IgD-negative memory B cell (primary cell): ENCODE results near the gene DMAC2. TPM values are rescaled to one million over a fixed set of nuclear protein-coding genes. Genes with fewer than 3 reads are reported as not detected.
A peak's percentile ranks its signal among the peaks of the same experiment; 100 is the strongest.
"Not testable (repeated sequence)": the region's sequence is repeated elsewhere in the genome, so short reads cannot be mapped to it uniquely, and the experiment has no call there.

Experiments used
- H3K27ac Mint-ChIP-seq, 3 donors: one replicate each; pipeline ENCODE4 v1.8.0; 2020 to 2022; ENCODE audit warnings: mild to moderate bottlenecking in 3 of 3, mixed read lengths in 3 of 3, moderate library complexity in 1 of 3
- H3K27me3 Mint-ChIP-seq: one replicate; pipeline ENCODE4 v1.8.0; 2021; ENCODE audit warnings: mixed read lengths
- H3K36me3 Mint-ChIP-seq: one replicate; pipeline ENCODE4 v1.8.0; 2020; ENCODE audit warnings: mild to moderate bottlenecking, mixed read lengths
- H3K4me1 Mint-ChIP-seq, 3 donors: one replicate each; pipeline ENCODE4 v1.8.0; 2020 to 2022; ENCODE audit warnings: mixed read lengths in 3 of 3, mild to moderate bottlenecking in 1 of 3
- H3K4me3 Mint-ChIP-seq, 4 donors: one replicate each; pipeline ENCODE4 v1.8.0; 2020 to 2022; ENCODE audit warnings: mild to moderate bottlenecking in 4 of 4, mixed read lengths in 4 of 4, moderate library complexity in 3 of 4
- H3K9me3 Mint-ChIP-seq, 3 donors: one replicate each; pipeline ENCODE4 v1.8.0; 2020 to 2021; ENCODE audit warnings: mixed read lengths in 3 of 3, mild to moderate bottlenecking in 1 of 3
- polyA plus RNA-seq: library from polyadenylated mRNA; unstranded; fragments of 300-500 nt; fragmentation: Illumina TruSeq; gene quantifications from one replicate; pipeline ENCODE4 v1.2.3, GENCODE V29; 2021

Gene DMAC2
- polyA plus RNA-seq, 1 donor from 2014 or later: 47.0 TPM

- peak overlapping the region in 2 of 3 donors; percentile 48 to 76 for H3K27ac Mint-ChIP-seq
- peak overlapping the region in 2 of 4 donors; percentile 55 to 81 for H3K4me3 Mint-ChIP-seq
- H3K36me3 Mint-ChIP-seq: peaks cover 2% of the 10 kb centered on the region
- H3K27me3 Mint-ChIP-seq: peaks cover 2% of the 10 kb centered on the region
- H3K4me1 Mint-ChIP-seq: peaks cover 35 to 42% (median 39%) of the 10 kb centered on the region in 3 donors
- H3K9me3 Mint-ChIP-seq: peaks cover 0 to 1% (median 0%) of the 10 kb centered on the region in 3 donors
Observed at GRCh38 chr19:41452584-41453275, 13.0 kb upstream of the DMAC2 start.

GRCh38 chr19:41449865-41450178 is 10.1 kb upstream of the DMAC2 start:
- H3K27ac Mint-ChIP-seq: peak overlapping the region in 1 of 3 donors; percentile 46
- H3K36me3 Mint-ChIP-seq: peaks cover 1% of the 10 kb centered on the region
- no peaks in the 10 kb centered on the region for H3K9me3 Mint-ChIP-seq
- peaks cover 4% of the 10 kb centered on the region for H3K27me3 Mint-ChIP-seq
- H3K4me1 Mint-ChIP-seq: peaks cover 18 to 29% (median 25%) of the 10 kb centered on the region in 3 donors
- peak overlapping the region in 1 of 4 donors; percentile 79 for H3K4me3 Mint-ChIP-seq

DNA sequence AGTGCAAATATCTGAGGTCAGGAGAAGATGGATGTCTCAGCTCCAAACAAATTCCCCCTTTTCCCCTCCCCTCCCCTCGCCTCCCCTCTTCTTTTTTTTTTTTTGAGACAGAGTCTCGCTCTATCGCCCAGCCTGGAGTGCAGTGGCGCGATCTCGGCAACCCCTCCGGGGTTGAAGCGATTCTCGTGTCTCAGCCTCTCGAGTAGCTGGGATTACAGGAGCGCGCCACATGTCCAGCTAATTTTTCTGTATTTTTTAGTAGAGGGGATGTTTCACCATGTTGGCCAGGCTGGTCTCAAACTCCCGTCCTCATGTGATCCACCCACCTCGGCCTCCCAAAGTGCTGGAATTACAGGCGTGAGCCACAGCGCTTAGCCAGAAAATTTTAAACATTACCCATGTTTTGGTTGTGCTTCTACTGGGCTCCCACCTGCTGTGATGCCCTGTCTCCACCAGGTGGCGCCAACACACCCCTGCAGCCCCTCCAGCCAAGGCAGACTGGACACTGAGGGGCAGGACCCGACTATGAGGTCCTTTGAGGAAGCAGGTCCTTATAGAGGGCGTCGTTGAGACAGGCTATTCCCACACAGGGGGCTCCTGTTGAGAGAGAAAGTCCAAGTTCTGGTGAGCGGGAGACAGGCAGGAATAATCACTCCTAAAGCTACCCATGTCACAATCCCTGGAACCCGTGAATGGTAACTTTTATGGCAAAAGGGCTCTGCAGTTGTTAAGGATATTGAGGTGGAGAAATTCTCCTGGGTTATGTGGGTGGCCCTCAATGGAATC is 9.6 kb upstream of the DMAC2 start:
- Mint-ChIP-seq H3K9me3 (no peaks in the 10 kb centered on the region), H3K4me1 (peaks cover 13 to 25% (median 20%) of the 10 kb centered on the region in 3 donors), H3K27ac (peak overlapping the region in 2 of 3 donors; percentile 24 to 27), H3K36me3 (peaks cover 1% of the 10 kb centered on the region), H3K27me3 (peaks cover 4% of the 10 kb centered on the region), H3K4me3 (peak overlapping the region; percentile 29 to 96 (median 87))

GRCh38 chr19:41447732-41448332 is 8.1 kb upstream of the DMAC2 start:
- Mint-ChIP-seq H3K9me3 (no peaks in the 10 kb centered on the region), H3K4me3 (no peak overlapping the region), H3K4me1 (peaks cover 4 to 16% (median 10%) of the 10 kb centered on the region in 3 donors), H3K36me3 (peaks cover 1% of the 10 kb centered on the region), H3K27ac (no peak overlapping the region), H3K27me3 (peaks cover 8% of the 10 kb centered on the region)

- Mint-ChIP-seq H3K9me3 (no peaks in the 10 kb centered on the region), H3K27ac (no peak overlapping the region), H3K4me1 (peaks cover 4 to 12% (median 9%) of the 10 kb centered on the region in 3 donors), H3K4me3 (no peak overlapping the region), H3K27me3 (peaks cover 8% of the 10 kb centered on the region), H3K36me3 (peaks cover 3% of the 10 kb centered on the region)
Observed at GRCh38 chr19:41445575-41445974, 5.9 kb upstream of the DMAC2 start.

DNA sequence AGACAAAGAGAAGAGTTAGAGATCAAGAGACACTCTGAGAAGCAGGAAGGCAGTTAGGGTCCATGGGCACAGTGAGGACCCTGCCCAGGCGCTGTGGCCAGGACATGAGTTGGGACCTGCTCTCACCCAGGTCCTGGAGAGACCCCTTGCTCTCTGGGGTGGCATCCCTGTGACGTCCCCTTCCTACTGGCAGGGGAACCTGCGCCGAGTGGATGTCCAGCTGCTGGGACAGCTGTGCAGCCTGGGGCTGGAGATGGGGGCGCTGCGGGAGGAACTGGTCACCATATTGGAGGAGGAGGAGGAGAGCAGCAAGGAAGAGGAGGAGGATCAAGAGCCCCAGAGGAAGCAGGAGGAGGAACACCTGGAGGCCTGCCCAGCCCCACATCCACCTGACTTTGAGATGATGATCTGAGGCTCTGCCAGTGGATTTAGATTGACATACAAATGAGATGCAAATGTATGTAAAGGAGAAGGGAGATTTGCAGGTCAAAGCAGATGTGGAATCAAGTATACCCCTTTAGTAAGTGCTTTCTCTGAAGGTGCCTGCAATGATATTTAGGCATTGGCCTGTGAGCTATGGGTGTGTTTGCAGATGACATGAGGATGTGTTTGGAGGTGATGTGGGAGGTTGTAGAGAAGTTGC is 4.2 kb upstream of the DMAC2 start:
- peak overlapping the region in 1 of 3 donors; percentile 33 for H3K27ac Mint-ChIP-seq
- no peak overlapping the region for H3K4me3 Mint-ChIP-seq
- no peaks in the 10 kb centered on the region for H3K9me3 Mint-ChIP-seq
- peaks cover 0 to 7% (median 6%) of the 10 kb centered on the region in 3 donors for H3K4me1 Mint-ChIP-seq
- H3K27me3 Mint-ChIP-seq: peaks cover 7% of the 10 kb centered on the region
- H3K36me3 Mint-ChIP-seq: peaks cover 3% of the 10 kb centered on the region

DNA sequence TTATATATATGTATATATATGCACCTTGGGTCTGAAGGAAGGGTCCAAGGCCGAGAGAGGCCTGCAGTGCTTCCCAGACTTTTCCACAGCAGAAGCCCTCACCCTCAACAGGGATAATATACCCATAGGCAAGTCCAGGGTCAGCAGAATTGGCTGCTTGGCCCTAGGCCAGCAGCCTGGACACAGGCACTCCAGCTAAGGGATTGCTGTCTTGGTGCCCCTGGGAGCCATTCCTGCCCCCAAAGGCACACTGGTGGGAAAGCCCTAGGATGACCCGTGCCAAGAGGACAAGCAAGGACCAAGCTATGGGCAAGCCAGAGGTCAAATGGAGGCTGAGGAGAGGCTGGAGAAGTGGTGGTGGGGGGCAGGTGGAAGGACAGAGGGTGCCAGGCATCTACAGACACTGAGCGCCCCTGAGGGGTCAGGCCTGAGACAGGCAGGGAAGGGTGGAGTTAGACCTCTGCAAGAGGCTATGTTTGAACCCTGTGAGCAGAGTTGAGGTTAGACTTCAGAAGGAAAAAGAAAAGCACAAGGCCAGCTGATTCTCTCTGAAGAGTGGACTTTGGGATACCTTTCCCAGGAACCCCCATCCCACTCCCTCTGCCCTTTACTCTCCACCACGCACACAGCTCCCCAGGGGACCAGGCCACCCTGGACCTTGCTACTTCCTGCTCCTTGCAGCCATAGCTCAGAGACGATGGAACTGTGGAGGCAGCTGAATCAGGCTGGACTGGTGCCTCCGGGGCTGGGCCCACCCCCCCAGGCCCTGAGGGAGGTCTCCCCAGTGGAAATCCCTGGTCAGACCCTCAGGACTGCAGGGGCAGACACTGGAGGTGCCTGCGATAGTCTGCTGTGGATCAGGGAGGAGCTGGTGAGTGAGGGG is 3.0 kb upstream of the DMAC2 start, which contains the start of gene ERICH4:
ERICH4 (plus strand) TSS at position 684 of the 883 bp plus-strand sequence; CDS start at position 698, 14 bp downstream.
- H3K27me3 Mint-ChIP-seq: peaks cover 7% of the 10 kb centered on the region
- peaks cover 0 to 13% (median 7%) of the 10 kb centered on the region in 3 donors for H3K4me1 Mint-ChIP-seq
- H3K36me3 Mint-ChIP-seq: peaks cover 3% of the 10 kb centered on the region
- no peaks in the 10 kb centered on the region for H3K9me3 Mint-ChIP-seq
- H3K4me3 Mint-ChIP-seq: peak within 1 kb of the TSS in 2 of 4 donors; percentile 39 to 56
- peak within 1 kb of the TSS in 1 of 3 donors; percentile 31 for H3K27ac Mint-ChIP-seq

DNA sequence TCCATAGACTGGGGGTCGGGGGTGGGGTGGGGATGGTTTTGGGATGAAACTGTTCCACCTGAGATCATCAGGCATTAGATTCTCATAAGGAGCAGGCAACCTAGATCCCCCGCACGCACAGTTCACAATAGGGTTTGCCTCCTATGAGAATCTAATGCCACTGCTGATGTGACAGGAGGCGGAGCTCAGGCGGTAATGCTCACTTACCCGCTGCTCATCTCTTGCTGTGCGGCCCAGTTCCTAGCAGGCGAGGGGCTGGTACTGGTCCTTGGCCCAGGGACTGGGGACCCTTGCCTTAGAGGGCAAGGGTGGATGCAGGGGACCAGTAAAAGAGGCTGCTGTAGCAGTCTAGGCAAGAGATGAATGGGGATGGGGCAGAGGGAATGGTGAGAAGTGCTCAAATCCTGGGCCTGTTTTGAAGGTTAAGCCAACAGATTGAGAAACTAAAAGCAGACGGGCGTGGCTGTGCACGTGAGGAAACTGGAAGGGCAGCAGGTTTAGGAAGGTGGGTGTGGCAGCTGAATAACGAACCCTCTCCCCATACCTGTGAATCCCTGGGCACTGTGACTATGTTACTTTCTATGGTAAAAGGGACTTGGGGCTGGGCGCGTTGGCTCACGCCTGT is 1.7 kb upstream of the DMAC2 start:
- H3K27me3 Mint-ChIP-seq: peaks cover 4% of the 10 kb centered on the region
- no peak overlapping the region for H3K27ac Mint-ChIP-seq
- H3K9me3 Mint-ChIP-seq: no peaks in the 10 kb centered on the region
- H3K4me3 Mint-ChIP-seq: peak overlapping the region in 2 of 4 donors; percentile 41 to 56
- peaks cover 3% of the 10 kb centered on the region for H3K36me3 Mint-ChIP-seq
- H3K4me1 Mint-ChIP-seq: peaks cover 0 to 17% (median 13%) of the 10 kb centered on the region in 3 donors

GRCh38 chr19:41437944-41438574 is 1.7 kb downstream of the DMAC2 start:
- Mint-ChIP-seq H3K27me3 (no peaks in the 10 kb centered on the region), H3K4me1 (peaks cover 0 to 14% (median 13%) of the 10 kb centered on the region in 3 donors), H3K9me3 (no peaks in the 10 kb centered on the region), H3K36me3 (peaks cover 3% of the 10 kb centered on the region), H3K27ac (no peak overlapping the region), H3K4me3 (peak overlapping the region in 3 of 4 donors; percentile 67 to 75 (median 73))

DNA sequence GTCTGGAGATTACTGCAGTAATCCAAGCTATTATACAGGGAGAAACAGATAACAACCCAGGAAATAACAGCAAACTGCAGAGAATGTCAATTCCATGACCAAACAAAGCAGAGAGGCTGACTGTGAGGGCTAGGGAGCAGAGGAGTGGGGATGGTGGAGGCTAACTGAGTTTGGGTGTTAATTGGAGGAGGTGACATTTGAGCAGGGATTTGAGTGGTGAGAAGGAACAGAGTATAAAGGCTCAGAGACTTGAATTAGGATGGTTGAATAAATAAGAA is 3.1 kb downstream of the DMAC2 start:
- H3K27ac Mint-ChIP-seq: peak overlapping the region in 1 of 3 donors; percentile 18
- H3K9me3 Mint-ChIP-seq: no peaks in the 10 kb centered on the region
- peaks cover 0 to 14% (median 11%) of the 10 kb centered on the region in 3 donors for H3K4me1 Mint-ChIP-seq
- peaks cover 3% of the 10 kb centered on the region for H3K36me3 Mint-ChIP-seq
- no peaks in the 10 kb centered on the region for H3K27me3 Mint-ChIP-seq
- H3K4me3 Mint-ChIP-seq: peak overlapping the region in 3 of 4 donors; percentile 20 to 71 (median 60)

DNA sequence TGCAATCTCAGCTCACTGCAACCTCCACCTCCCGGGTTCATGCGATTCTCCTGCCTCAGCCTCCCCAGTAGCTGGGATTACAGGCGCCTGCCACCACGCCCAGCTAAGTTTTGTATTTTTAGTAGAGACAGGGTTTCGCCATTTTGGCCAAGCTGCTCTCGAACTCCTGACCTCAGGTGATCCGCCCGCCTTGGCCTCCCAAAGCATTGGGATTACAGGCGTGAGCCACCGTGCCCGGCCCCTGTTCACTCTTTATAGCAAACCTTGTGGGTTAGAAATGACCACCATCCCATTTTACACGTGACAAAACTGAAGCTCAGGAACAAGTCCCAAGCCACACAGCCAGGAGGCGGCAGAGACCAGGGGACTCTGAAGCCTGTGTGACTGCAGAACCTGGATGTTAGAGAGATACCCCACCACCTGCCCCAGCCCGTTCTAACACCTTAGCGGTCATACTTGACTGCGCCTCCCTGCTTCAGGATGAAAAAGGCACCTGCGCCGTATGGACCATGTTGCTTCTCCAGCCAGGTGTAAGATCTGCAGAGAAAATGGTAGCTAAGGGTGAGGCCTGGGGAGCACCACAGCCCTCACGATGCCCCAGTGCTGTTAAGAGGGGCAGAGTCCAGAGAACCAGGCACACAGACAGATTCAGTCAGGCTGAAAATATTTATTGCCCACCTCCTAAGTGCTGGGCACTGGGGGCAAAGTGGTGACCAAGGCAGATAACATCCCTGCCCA is 3.6 kb downstream of the DMAC2 start:
- Mint-ChIP-seq H3K9me3 (no peaks in the 10 kb centered on the region), H3K4me3 (peak overlapping the region in 3 of 4 donors; percentile 20 to 71 (median 60)), H3K36me3 (peaks cover 1% of the 10 kb centered on the region), H3K27me3 (no peaks in the 10 kb centered on the region), H3K27ac (no peak overlapping the region), H3K4me1 (peaks cover 0 to 14% (median 11%) of the 10 kb centered on the region in 3 donors)

- not testable (repeated sequence) for H3K27me3 Mint-ChIP-seq, H3K9me3 Mint-ChIP-seq, H3K36me3 Mint-ChIP-seq, H3K4me3 Mint-ChIP-seq, H3K27ac Mint-ChIP-seq
- peaks cover 0 to 15% (median 9%) of the 10 kb centered on the region in 3 donors for H3K4me1 Mint-ChIP-seq
Observed at GRCh38 chr19:41435376-41435775, 4.3 kb downstream of the DMAC2 start.

GRCh38 chr19:41434450-41434849 is 5.3 kb downstream of the DMAC2 start:
- Mint-ChIP-seq H3K27ac (no peak overlapping the region), H3K27me3 (no peaks in the 10 kb centered on the region), H3K9me3 (no peaks in the 10 kb centered on the region), H3K4me1 (peaks cover 0 to 12% (median 9%) of the 10 kb centered on the region in 3 donors), H3K4me3 (no peak overlapping the region), H3K36me3 (peaks cover 1% of the 10 kb centered on the region)
